Transverse colon (tissue), 4 donors: ENCODE results near the gene ZNF32.

Experiments
- EP300 ChIP-seq: sonication (generic); formaldehyde crosslinking; IDR thresholded peaks from one replicate; pipeline ENCODE4 v1.6.1; 2017; ENCODE audit warnings: antibody characterized with exemption, low read depth
- POLR2A ChIP-seq: fragments of 450-650 bp; IDR thresholded peaks from one replicate; pipeline ENCODE4 v1.6.1; 2016; ENCODE audit warnings: antibody characterized with exemption, mild to moderate bottlenecking, moderate library complexity
- POLR2AphosphoS5 ChIP-seq, 3 donors: sonication (generic); formaldehyde crosslinking; IDR thresholded peaks; one replicate each; pipeline ENCODE4 v1.6.1; 2016; ENCODE audit warnings: antibody characterized with exemption in 3 of 3
- TF ChIP-seq, protein P1 (sequence below), 5 experiments: fragments of 200-600 bp in 3 of 5; fragments of 450-650 bp in 2 of 5; sonication (generic) in 3 of 5; IDR thresholded peaks; 1 replicate in 2 of 5; 2 replicates in 3 of 5; pipeline ENCODE4 v1.5.1; 2016 to 2017; ENCODE audit warnings: antibody characterized with exemption in 5 of 5, inconsistent platforms in 3 of 5, mild to moderate bottlenecking in 2 of 5, moderate library complexity in 1 of 5

DNA sequence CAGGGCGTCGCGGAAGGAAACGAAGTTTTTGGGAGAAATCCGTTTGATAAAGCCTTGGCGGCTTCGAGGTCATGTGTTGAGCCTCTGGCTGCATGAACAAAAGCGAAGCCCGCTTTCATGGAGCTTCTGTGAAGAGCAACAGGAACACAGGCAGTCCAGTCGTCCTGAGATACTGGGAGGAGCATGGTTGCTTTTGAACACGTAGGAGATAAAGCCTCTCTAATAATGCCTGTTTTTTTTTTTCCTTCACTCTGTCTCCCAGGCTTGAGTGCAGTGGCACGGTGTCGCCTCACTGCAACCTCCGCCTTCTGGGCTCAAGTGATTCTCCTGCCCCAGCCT, 473 bp upstream of the ZNF32 start:
- TF ChIP-seq, protein P1, sequence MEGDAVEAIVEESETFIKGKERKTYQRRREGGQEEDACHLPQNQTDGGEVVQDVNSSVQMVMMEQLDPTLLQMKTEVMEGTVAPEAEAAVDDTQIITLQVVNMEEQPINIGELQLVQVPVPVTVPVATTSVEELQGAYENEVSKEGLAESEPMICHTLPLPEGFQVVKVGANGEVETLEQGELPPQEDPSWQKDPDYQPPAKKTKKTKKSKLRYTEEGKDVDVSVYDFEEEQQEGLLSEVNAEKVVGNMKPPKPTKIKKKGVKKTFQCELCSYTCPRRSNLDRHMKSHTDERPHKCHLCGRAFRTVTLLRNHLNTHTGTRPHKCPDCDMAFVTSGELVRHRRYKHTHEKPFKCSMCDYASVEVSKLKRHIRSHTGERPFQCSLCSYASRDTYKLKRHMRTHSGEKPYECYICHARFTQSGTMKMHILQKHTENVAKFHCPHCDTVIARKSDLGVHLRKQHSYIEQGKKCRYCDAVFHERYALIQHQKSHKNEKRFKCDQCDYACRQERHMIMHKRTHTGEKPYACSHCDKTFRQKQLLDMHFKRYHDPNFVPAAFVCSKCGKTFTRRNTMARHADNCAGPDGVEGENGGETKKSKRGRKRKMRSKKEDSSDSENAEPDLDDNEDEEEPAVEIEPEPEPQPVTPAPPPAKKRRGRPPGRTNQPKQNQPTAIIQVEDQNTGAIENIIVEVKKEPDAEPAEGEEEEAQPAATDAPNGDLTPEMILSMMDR (IDR thresholded peaks at IDR 0.05): no peak
- TF ChIP-seq POLR2A (no peak), EP300 (no peak), POLR2AphosphoS5 (IDR thresholded peaks at IDR 0.05) (no peak)
